NCI-H69 (cell line): ENCODE data around the gene AGO4.
"Not testable (repeated sequence)": the region's sequence is repeated elsewhere in the genome, so short reads cannot be mapped to it uniquely, and the experiment has no call there.

Experiments
- DNase-seq: peaks from one replicate; lab custom pipeline; 2025; lab: John Stamatoyannopoulos, UW

The AGO4 gene

GRCh38 chr1:35810096-35810881 lies 2.5 kb downstream of the AGO4 start:
- DNase-seq = peak; percentile 2

GRCh38 chr1:35812754-35813153 lies 4.9 kb downstream of the AGO4 start:
- not testable (repeated sequence) for DNase-seq

- no peak for DNase-seq
Measured at GRCh38 chr1:35825255-35825654, 17.4 kb downstream of the AGO4 start.

- DNase-seq = peak; percentile 64
Measured at GRCh38 chr1:35832276-35832905, 24.6 kb downstream of the AGO4 start.

GRCh38 chr1:35833395-35833794 lies 25.6 kb downstream of the AGO4 start:
- no peak for DNase-seq

GRCh38 chr1:35834218-35834617 lies 26.4 kb downstream of the AGO4 start:
- DNase-seq = peak; percentile 4

- peak; percentile 90 for DNase-seq
Measured at GRCh38 chr1:35835398-35835797, 27.6 kb downstream of the AGO4 start.

- DNase-seq = no peak
Measured at GRCh38 chr1:35836734-35837133, 28.9 kb downstream of the AGO4 start.

GRCh38 chr1:35838693-35839245 lies 31.0 kb downstream of the AGO4 start:
- no peak for DNase-seq

GRCh38 chr1:35844826-35845225 lies 37.0 kb downstream of the AGO4 start:
- DNase-seq = no peak

GRCh38 chr1:35845766-35846165 lies 38.0 kb downstream of the AGO4 start:
- DNase-seq = no peak

- no peak for DNase-seq
Measured at GRCh38 chr1:35847935-35848565, 40.2 kb downstream of the AGO4 start.

GRCh38 chr1:35850051-35850450 lies 42.2 kb downstream of the AGO4 start:
- DNase-seq = no peak

GRCh38 chr1:35850716-35851115 lies 42.9 kb downstream of the AGO4 start:
- DNase-seq = no peak

- no peak for DNase-seq
Measured at GRCh38 chr1:35851132-35851869, 43.5 kb downstream of the AGO4 start.

- no peak for DNase-seq
Measured at GRCh38 chr1:35852241-35852640, 44.4 kb downstream of the AGO4 start.

GRCh38 chr1:35854989-35855700 lies 47.3 kb downstream of the AGO4 start:
- DNase-seq = peak; percentile 16

GRCh38 chr1:35856964-35857363 lies 49.1 kb downstream of the AGO4 start:
- no peak for DNase-seq

GRCh38 chr1:35857830-35858229 lies 50.0 kb downstream of the AGO4 start:
- peak; percentile 6 for DNase-seq

GRCh38 chr1:35860696-35861095 lies 52.9 kb downstream of the AGO4 start:
- no peak for DNase-seq

- no peak for DNase-seq
Measured at GRCh38 chr1:35863136-35863535, 55.3 kb downstream of the AGO4 start.
